Measurements from ENCODE around the gene CTNNA2.

Gene CTNNA2

GRCh38 chr2:79770926-79771325 is 258.1 kb downstream of the CTNNA2 start:
- no peaks in the 10 kb centered on the region for H4K20me1 ChIP-seq (ENCODE audit: insufficient read depth, low read length)
- TF ChIP-seq EZH2phosphoT487 (IDR thresholded peaks at IDR 0.05; ENCODE audit: low read depth) (no peak), CTCF (IDR thresholded peaks at IDR 0.05; ENCODE audit: low read depth, low read length) (no peak)
- no peaks in the 10 kb centered on the region for H3K27me3 ChIP-seq (ENCODE audit: low read depth, low read length)
- no peaks in the 10 kb centered on the region for H3K79me2 ChIP-seq (ENCODE audit: low read length)
- no peak overlapping the region for H3K4me2 ChIP-seq (ENCODE audit: low read length)
- H3K9ac ChIP-seq (ENCODE audit: low read length), result no peak overlapping the region
- no peak overlapping the region for H3K4me3 ChIP-seq (ENCODE audit: low read length)
- H3K27ac ChIP-seq (ENCODE audit: low read length), result no peak overlapping the region
- no peaks in the 10 kb centered on the region for H3K4me1 ChIP-seq (ENCODE audit: low read length)
- H3K9me3 ChIP-seq (ENCODE audit: insufficient read depth, low read length), result no peaks in the 10 kb centered on the region
- H3K36me3 ChIP-seq (replicated peaks; ENCODE audit: low read depth, low read length), result no peaks in the 10 kb centered on the region
- no peak overlapping the region for H2AFZ ChIP-seq (ENCODE audit: low read depth, low read length)

- Histone ChIP-seq H3K27ac (ENCODE audit: low read length) (no peak overlapping the region), H3K36me3 (replicated peaks; ENCODE audit: low read depth, low read length) (no peaks in the 10 kb centered on the region)
- TF ChIP-seq EZH2phosphoT487 (IDR thresholded peaks at IDR 0.05; ENCODE audit: low read depth), result no peak
- no peak for TF ChIP-seq CTCF (IDR thresholded peaks at IDR 0.05; ENCODE audit: low read depth, low read length)
Observed at GRCh38 chr2:79771493-79771892, 258.6 kb downstream of the CTNNA2 start.

GRCh38 chr2:79774016-79774415 is 261.2 kb downstream of the CTNNA2 start:
- H3K4me1 ChIP-seq (ENCODE audit: low read length), result no peaks in the 10 kb centered on the region
- no peaks in the 10 kb centered on the region for H3K9me3 ChIP-seq (ENCODE audit: insufficient read depth, low read length)
- no peak overlapping the region for H3K4me3 ChIP-seq (ENCODE audit: low read length)
- no peaks in the 10 kb centered on the region for H3K79me2 ChIP-seq (ENCODE audit: low read length)
- no peak overlapping the region for H3K9ac ChIP-seq (ENCODE audit: low read length)
- H3K36me3 ChIP-seq (replicated peaks; ENCODE audit: low read depth, low read length), result no peaks in the 10 kb centered on the region
- H3K27ac ChIP-seq (ENCODE audit: low read length), result no peak overlapping the region
- no peaks in the 10 kb centered on the region for H3K27me3 ChIP-seq (ENCODE audit: low read depth, low read length)
- TF ChIP-seq EZH2phosphoT487 (IDR thresholded peaks at IDR 0.05; ENCODE audit: low read depth) (no peak), CTCF (IDR thresholded peaks at IDR 0.05; ENCODE audit: low read depth, low read length) (no peak)
- no peak overlapping the region for H3K4me2 ChIP-seq (ENCODE audit: low read length)
- H4K20me1 ChIP-seq (ENCODE audit: insufficient read depth, low read length), result no peaks in the 10 kb centered on the region
- no peak overlapping the region for H2AFZ ChIP-seq (ENCODE audit: low read depth, low read length)

More at GRCh38 chr2:79771493-79771892, 258.6 kb downstream of the CTNNA2 start:
- H3K79me2 ChIP-seq (ENCODE audit: low read length), result no peaks in the 10 kb centered on the region
- no peaks in the 10 kb centered on the region for H4K20me1 ChIP-seq (ENCODE audit: insufficient read depth, low read length)
- H3K9ac ChIP-seq (ENCODE audit: low read length), result no peak overlapping the region
- no peak overlapping the region for H2AFZ ChIP-seq (ENCODE audit: low read depth, low read length)
- H3K27me3 ChIP-seq (ENCODE audit: low read depth, low read length), result no peaks in the 10 kb centered on the region
- no peaks in the 10 kb centered on the region for H3K9me3 ChIP-seq (ENCODE audit: insufficient read depth, low read length)
- no peaks in the 10 kb centered on the region for H3K4me1 ChIP-seq (ENCODE audit: low read length)
- H3K4me2 ChIP-seq (ENCODE audit: low read length), result no peak overlapping the region
- no peak overlapping the region for H3K4me3 ChIP-seq (ENCODE audit: low read length)

GRCh38 chr2:79776461-79776860 is 263.6 kb downstream of the CTNNA2 start:
- TF ChIP-seq CTCF (IDR thresholded peaks at IDR 0.05; ENCODE audit: low read depth, low read length) (no peak), EZH2phosphoT487 (IDR thresholded peaks at IDR 0.05; ENCODE audit: low read depth) (no peak)
- H3K4me1 ChIP-seq (ENCODE audit: low read length), result no peaks in the 10 kb centered on the region

More at GRCh38 chr2:79776461-79776860, 263.6 kb downstream of the CTNNA2 start:
- Histone ChIP-seq H2AFZ (ENCODE audit: low read depth, low read length) (no peak overlapping the region), H3K4me3 (ENCODE audit: low read length) (no peak overlapping the region), H3K9me3 (ENCODE audit: insufficient read depth, low read length) (no peaks in the 10 kb centered on the region), H3K9ac (ENCODE audit: low read length) (no peak overlapping the region), H3K27ac (ENCODE audit: low read length) (no peak overlapping the region), H3K4me2 (ENCODE audit: low read length) (no peak overlapping the region), H3K79me2 (ENCODE audit: low read length) (no peaks in the 10 kb centered on the region), H4K20me1 (ENCODE audit: insufficient read depth, low read length) (no peaks in the 10 kb centered on the region), H3K27me3 (ENCODE audit: low read depth, low read length) (no peaks in the 10 kb centered on the region), H3K36me3 (replicated peaks; ENCODE audit: low read depth, low read length) (no peaks in the 10 kb centered on the region)

Data from OCI-LY3 (cell line).